Stimulated activated CD4-positive, alpha-beta T cell treated with anti-CD3 and anti-CD28 coated beads, TNF-alpha, amount 100 ng/mL, for 4 hours (primary cell): ENCODE data around the gene WWC2.

Experiments used
- DNase-seq, 3 experiments: peaks; one replicate each; pipeline ENCODE4 v3.0.0-alpha.2; 2020; ENCODE audit warnings: low read depth in 3 of 3

The WWC2 gene

GRCh38 chr4:183329954-183330742 is 231.1 kb downstream of the WWC2 start:
- DNase-seq = no peak

- DNase-seq = no peak
Measured at GRCh38 chr4:183330841-183331240, 231.8 kb downstream of the WWC2 start.

- DNase-seq = no peak
Measured at GRCh38 chr4:183332447-183332846, 233.4 kb downstream of the WWC2 start.

GRCh38 chr4:183333202-183333601 is 234.1 kb downstream of the WWC2 start:
- no peak for DNase-seq

GRCh38 chr4:183333983-183334382 is 234.9 kb downstream of the WWC2 start:
- no peak for DNase-seq

GRCh38 chr4:183335369-183335940 is 236.4 kb downstream of the WWC2 start:
- DNase-seq = no peak

GRCh38 chr4:183337349-183337748 is 238.3 kb downstream of the WWC2 start:
- DNase-seq = no peak

GRCh38 chr4:183337833-183338232 is 238.8 kb downstream of the WWC2 start:
- no peak for DNase-seq

- DNase-seq = no peak
Measured at GRCh38 chr4:183342541-183343533, 243.8 kb downstream of the WWC2 start.

- no peak for DNase-seq
Measured at GRCh38 chr4:183343730-183344129, 244.7 kb downstream of the WWC2 start.

GRCh38 chr4:183344523-183345255 is 245.6 kb downstream of the WWC2 start:
- no peak for DNase-seq

- DNase-seq = no peak
Measured at GRCh38 chr4:183345261-183345660, 246.2 kb downstream of the WWC2 start.

- DNase-seq = no peak
Measured at GRCh38 chr4:183347146-183347545, 248.1 kb downstream of the WWC2 start.

GRCh38 chr4:183347566-183347965 is 248.5 kb downstream of the WWC2 start:
- DNase-seq = no peak

- no peak for DNase-seq
Measured at GRCh38 chr4:183348136-183348535, 249.1 kb downstream of the WWC2 start.

- no peak for DNase-seq
Measured at GRCh38 chr4:183348706-183349659, 249.9 kb downstream of the WWC2 start.

- no peak for DNase-seq
Measured at GRCh38 chr4:183349673-183350072, 250.6 kb downstream of the WWC2 start.

GRCh38 chr4:183350317-183351071 is 251.4 kb downstream of the WWC2 start:
- no peak for DNase-seq

- no peak for DNase-seq
Measured at GRCh38 chr4:183352546-183352945, 253.5 kb downstream of the WWC2 start.

GRCh38 chr4:183353557-183353956 is 254.5 kb downstream of the WWC2 start:
- DNase-seq = no peak
